ENCODE results near the gene GRPEL2. TPM values are rescaled to one million over a fixed set of nuclear protein-coding genes. Genes with fewer than 3 reads are reported as not detected.

The GRPEL2 gene
- 8.6 and 22.1 TPM in 2 replicates for total RNA-seq

DNA sequence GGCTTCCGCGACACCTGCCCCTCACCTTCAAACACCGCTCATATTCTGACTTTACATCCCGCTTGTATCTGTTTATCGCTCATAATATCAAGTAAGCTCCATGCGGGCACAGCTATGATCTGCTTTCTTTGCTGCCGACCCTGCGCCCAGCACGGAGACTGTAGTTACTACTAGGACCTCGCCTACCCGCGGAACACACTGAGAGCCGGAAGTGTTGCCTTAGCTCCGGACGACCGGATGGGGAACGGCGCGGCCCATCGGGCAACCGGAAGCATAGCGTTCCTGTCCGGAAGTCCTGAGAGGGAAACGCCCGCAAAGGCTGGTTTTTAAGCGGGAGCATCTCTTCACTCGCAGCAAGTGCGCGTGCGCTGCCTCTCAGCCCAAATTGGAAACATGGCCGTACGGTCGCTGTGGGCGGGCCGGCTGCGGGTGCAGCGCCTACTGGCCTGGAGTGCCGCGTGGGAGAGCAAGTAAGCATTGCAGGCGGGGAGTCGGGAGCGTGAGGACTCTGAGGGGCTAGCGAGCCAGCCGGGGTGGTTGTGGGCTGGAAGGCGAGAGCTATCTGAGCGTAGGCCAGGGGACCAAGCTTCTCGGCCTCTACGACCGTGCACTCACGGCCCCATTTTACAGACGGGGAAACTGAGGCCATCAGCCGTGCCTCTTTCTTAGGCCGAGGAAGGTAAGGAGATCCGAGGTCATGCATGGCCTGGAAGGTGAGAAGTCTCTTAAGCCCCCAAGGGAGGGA is at the start of gene GRPEL2:
Gene GRPEL2, plus strand, starts transcription at position 353 of the 745 bp plus-strand sequence. Its CDS starts 41 bp downstream, at position 394.

DNA sequence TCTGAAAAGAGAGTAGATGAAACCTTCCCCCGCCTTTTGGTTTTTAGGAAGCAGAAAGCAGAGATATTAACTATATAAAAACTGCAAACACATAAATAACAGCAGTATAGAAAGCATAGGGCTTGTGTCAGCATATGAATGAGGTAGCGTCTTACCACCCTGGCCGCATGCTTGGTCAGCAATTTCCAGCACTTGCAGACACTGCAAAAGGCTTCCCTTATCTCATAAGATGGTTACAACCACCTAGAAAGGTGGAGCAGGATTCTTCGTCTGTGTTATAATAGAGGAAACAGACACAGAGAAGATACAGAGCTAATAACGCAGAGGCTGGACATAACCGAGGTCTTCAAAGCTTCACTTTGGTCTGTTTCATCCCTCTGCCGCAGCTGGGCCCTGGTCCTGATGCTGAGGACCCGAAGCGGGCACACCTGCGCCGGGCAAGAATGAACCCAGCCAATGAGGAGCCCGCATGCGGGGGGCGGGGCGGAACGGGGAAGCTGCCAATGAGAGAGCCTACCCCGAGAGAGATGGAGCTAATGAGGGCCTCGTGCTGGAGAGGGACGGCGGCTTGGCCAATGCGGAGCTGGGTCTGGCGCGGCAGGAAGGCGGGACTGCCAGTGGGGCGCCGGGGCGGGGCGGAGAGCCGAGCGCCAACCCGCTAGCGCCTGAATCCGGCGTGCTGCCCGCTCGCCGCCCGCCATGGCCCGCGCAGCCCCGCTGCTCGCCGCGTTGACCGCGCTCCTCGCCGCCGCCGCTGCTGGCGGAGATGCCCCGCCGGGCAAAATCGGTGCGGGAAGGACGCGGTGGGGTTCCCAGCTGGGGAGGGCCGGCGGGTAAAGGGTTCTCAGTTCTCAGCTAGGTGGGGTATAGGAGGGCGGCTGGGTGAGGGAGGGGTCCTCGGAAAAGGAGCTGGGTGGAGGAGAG is 12.3 kb downstream of the GRPEL2 start, which contains the start of gene PCYOX1L:
Gene PCYOX1L, plus strand, starts transcription at position 677 of the 924 bp plus-strand sequence. Its CDS starts 23 bp downstream, at position 700.

DNA sequence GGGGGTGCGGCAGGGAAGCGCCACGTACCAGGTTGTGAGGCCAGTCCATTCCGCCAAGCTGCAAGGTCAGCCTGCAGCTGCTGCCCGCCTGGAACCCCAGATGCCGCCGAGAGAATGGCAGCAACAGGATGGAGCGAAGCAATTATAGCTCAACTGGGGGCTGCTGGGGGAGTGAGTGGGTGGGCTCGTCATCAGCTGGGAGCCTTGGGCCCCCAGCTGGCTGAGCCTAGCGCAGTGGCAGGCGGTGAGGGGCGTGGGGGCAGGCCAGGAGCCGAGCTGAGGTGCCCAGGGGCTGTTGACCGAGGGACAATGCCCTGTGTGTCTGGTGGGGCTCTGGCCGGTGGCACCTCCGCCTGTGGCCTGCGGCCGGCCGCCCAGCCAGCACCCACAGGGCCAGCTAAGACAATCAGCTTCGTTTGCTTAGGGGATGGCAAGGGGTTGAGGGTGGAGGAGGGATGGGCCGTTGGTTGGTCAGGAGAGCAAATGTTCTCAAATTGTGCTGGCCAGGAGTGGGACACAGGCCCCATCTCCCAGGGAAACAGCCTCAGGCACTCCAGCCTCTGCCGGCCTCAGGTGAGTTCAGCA is 34.0 kb downstream of the GRPEL2 start, which contains the start of gene IL17B:
Gene IL17B, minus strand, starts transcription at position 116 of the 585 bp plus-strand sequence. Its CDS starts 67 bp downstream, at position 49.

Other genes starting within 250 kb of the GRPEL2 start
- 66.0 and 98.5 TPM in 2 replicates for gene ABLIM3, start 204.0 kb upstream of the GRPEL2 start, total RNA-seq
- gene AFAP1L1, start 73.6 kb upstream of the GRPEL2 start, total RNA-seq, result 5.9 and 9.4 TPM in 2 replicates
- 5.2 and 7.1 TPM in 2 replicates for gene PCYOX1L, start 12.5 kb downstream of the GRPEL2 start, total RNA-seq
- not detected in 2 replicates for gene IL17B, start 33.8 kb downstream of the GRPEL2 start, total RNA-seq
- 234 and 323 TPM in 2 replicates for gene CSNK1A1, start 205.9 kb downstream of the GRPEL2 start, total RNA-seq
- gene ARHGEF37, start 236.0 kb downstream of the GRPEL2 start, total RNA-seq, result 3.7 and 5.1 TPM in 2 replicates

All from placental epithelial cell (primary cell).